ENCODE measurements around the gene MYO5B.
"Not testable (repeated sequence)": the region's sequence is repeated elsewhere in the genome, so short reads cannot be mapped to it uniquely, and the experiment has no call there.

MYO5B gene

GRCh38 chr18:49846718-49847470 is 348.1 kb downstream of the MYO5B start:
- no peak for DNase-seq

- no peak for DNase-seq
Observed at GRCh38 chr18:49846361-49846662, 348.6 kb downstream of the MYO5B start.

GRCh38 chr18:49845629-49846360 is 349.2 kb downstream of the MYO5B start:
- DNase-seq: no peak

- no peak for DNase-seq
Observed at GRCh38 chr18:49844903-49845302, 350.0 kb downstream of the MYO5B start.

GRCh38 chr18:49843778-49844625 is 350.9 kb downstream of the MYO5B start:
- DNase-seq: no peak

GRCh38 chr18:49843131-49843530 is 351.8 kb downstream of the MYO5B start:
- no peak for DNase-seq

GRCh38 chr18:49842656-49843055 is 352.3 kb downstream of the MYO5B start:
- no peak for DNase-seq

GRCh38 chr18:49841236-49842217 is 353.4 kb downstream of the MYO5B start:
- DNase-seq: no peak

GRCh38 chr18:49839012-49839411 is 355.9 kb downstream of the MYO5B start:
- no peak for DNase-seq

- DNase-seq: no peak
Observed at GRCh38 chr18:49838381-49838780, 356.6 kb downstream of the MYO5B start.

- DNase-seq: no peak
Observed at GRCh38 chr18:49837889-49838288, 357.1 kb downstream of the MYO5B start.

- DNase-seq: not testable (repeated sequence)
Observed at GRCh38 chr18:49837316-49837835, 357.6 kb downstream of the MYO5B start.

GRCh38 chr18:49835405-49835804 is 359.5 kb downstream of the MYO5B start:
- no peak for DNase-seq

- no peak for DNase-seq
Observed at GRCh38 chr18:49834258-49834657, 360.7 kb downstream of the MYO5B start.

GRCh38 chr18:49833814-49834213 is 361.1 kb downstream of the MYO5B start:
- no peak for DNase-seq

- no peak for DNase-seq
Observed at GRCh38 chr18:49832221-49832647, 362.7 kb downstream of the MYO5B start.

- DNase-seq: no peak
Observed at GRCh38 chr18:49827996-49828395, 367.0 kb downstream of the MYO5B start.

- DNase-seq: peak; percentile 25
Observed at GRCh38 chr18:49819823-49820671, 374.9 kb downstream of the MYO5B start.

- DNase-seq: no peak
Observed at GRCh38 chr18:49819071-49819662, 375.8 kb downstream of the MYO5B start.

GRCh38 chr18:49817947-49818346 is 377.0 kb downstream of the MYO5B start:
- no peak for DNase-seq

- no peak for DNase-seq
Observed at GRCh38 chr18:49815927-49816326, 379.0 kb downstream of the MYO5B start.
